HepG2 (cell line): Measurements from ENCODE around the gene NBEAL2. TPM values are rescaled to one million over a fixed set of nuclear protein-coding genes. Genes with fewer than 3 reads are reported as not detected.

Source experiments
- ATF7 ChIP-seq, 2 experiments: fragments of 450-650 bp in 1 of 2; sonication (generic) in 1 of 2; formaldehyde crosslinking in 1 of 2; IDR thresholded peaks; 2 replicates each; pipeline versions ENCODE4 v1.4.0 to v1.6.1; 2016 to 2020; ENCODE audit warnings: antibody characterized with exemption in 1 of 2, mild to moderate bottlenecking in 1 of 2, missing genetic modification reagents in 1 of 2
- ATRX ChIP-seq: sonication (generic); formaldehyde crosslinking; IDR thresholded peaks from 2 replicates; pipeline ENCODE4 v1.4.0; 2020; ENCODE audit warnings: missing genetic modification reagents, borderline replicate concordance
- BHLHE40 ChIP-seq: IDR thresholded peaks from 2 replicates; pipeline ENCODE4 v1.6.1; 2011; ENCODE audit warnings: low read length, improper control_type of control experiment
- ETV6 ChIP-seq: sonication (generic); formaldehyde crosslinking; conservative IDR thresholded peaks from 2 replicates; pipeline ENCODE4 v1.4.0; 2020; ENCODE audit warnings: missing genetic modification reagents
- HDAC6 ChIP-seq: fragments of 200-600 bp; sonication (generic); IDR thresholded peaks from 2 replicates; pipeline ENCODE4 v1.7.0; 2017; ENCODE audit warnings: mild to moderate bottlenecking, antibody characterized with exemption, low read length, low read depth
- ISX ChIP-seq: sonication (generic); formaldehyde crosslinking; conservative IDR thresholded peaks from 2 replicates; pipeline ENCODE4 v1.5.0; 2020; ENCODE audit warnings: missing genetic modification reagents
- SMAD3 ChIP-seq: sonication (generic); formaldehyde crosslinking; IDR thresholded peaks from 2 replicates; pipeline ENCODE4 v1.4.0; 2020; ENCODE audit warnings: missing genetic modification reagents
- SOX6 ChIP-seq, 2 experiments: fragments of 450-650 bp in 1 of 2; sonication (generic) in 1 of 2; formaldehyde crosslinking in 1 of 2; IDR thresholded peaks; 2 replicates each; pipeline versions ENCODE4 v1.4.0 to v1.6.1; 2017 to 2020; ENCODE audit warnings: antibody characterized with exemption in 1 of 2, mild to moderate bottlenecking in 1 of 2, missing genetic modification reagents in 1 of 2
- SP5 ChIP-seq: IDR thresholded peaks from 2 replicates; pipeline ENCODE4 v1.6.1; 2016; ENCODE audit warnings: low read depth, borderline replicate concordance
- STAG1 ChIP-seq: sonication (generic); formaldehyde crosslinking; IDR thresholded peaks from 2 replicates; pipeline ENCODE4 v1.4.0; 2020; ENCODE audit warnings: missing genetic modification reagents
- TGIF2 ChIP-seq: IDR thresholded peaks from 2 replicates; pipeline ENCODE4 v1.6.1; 2016; ENCODE audit warnings: control low read depth, missing compliant biosample characterization
- ZFP1 ChIP-seq: IDR thresholded peaks from 2 replicates; pipeline ENCODE4 v1.6.1; 2016
- ZFP90 ChIP-seq: sonication (generic); formaldehyde crosslinking; IDR thresholded peaks from 2 replicates; pipeline ENCODE4 v1.8.0; 2022; ENCODE audit warnings: missing genetic modification reagents, mild to moderate bottlenecking, inconsistent platforms, borderline replicate concordance
- ZFX ChIP-seq: sonication (generic); formaldehyde crosslinking; IDR thresholded peaks from 2 replicates; pipeline ENCODE4 v1.4.0; 2020; ENCODE audit warnings: mild to moderate bottlenecking, low read depth, missing genetic modification reagents, moderate library complexity
- ZNF12 ChIP-seq: sonication (generic); formaldehyde crosslinking; IDR thresholded peaks from 2 replicates; pipeline ENCODE4 v1.5.0; 2020; ENCODE audit warnings: missing genetic modification reagents
- ZNF501 ChIP-seq: sonication (generic); formaldehyde crosslinking; IDR thresholded peaks from 2 replicates; pipeline ENCODE4 v1.5.1; 2020; ENCODE audit warnings: mild to moderate bottlenecking, moderate library complexity, missing genetic modification reagents
- ZNF615 ChIP-seq: sonication (generic); formaldehyde crosslinking; IDR thresholded peaks from 2 replicates; pipeline ENCODE4 v1.5.0; 2020; ENCODE audit warnings: mild to moderate bottlenecking, missing genetic modification reagents, borderline replicate concordance
- ZNF629 ChIP-seq: sonication (generic); formaldehyde crosslinking; conservative IDR thresholded peaks from 2 replicates; pipeline ENCODE4 v1.5.0; 2020; ENCODE audit warnings: missing genetic modification reagents
- ZNF816 ChIP-seq: sonication (generic); formaldehyde crosslinking; IDR thresholded peaks from 2 replicates; pipeline ENCODE4 v1.8.0; 2022; ENCODE audit warnings: missing genetic modification reagents, mild to moderate bottlenecking, borderline replicate concordance
- ZSCAN9 ChIP-seq: IDR thresholded peaks from 2 replicates; pipeline ENCODE4 v1.6.1; 2016; ENCODE audit warnings: borderline replicate concordance
- polyA plus RNA-seq, 8 experiments: library from polyadenylated mRNA; depleted of rRNA in 3 of 8; stranded (reverse) in 7 of 8; unstranded in 1 of 8; fragments of >200 nt; fragmentation: Illumina TruSeq in 4 of 8; extraction: Trizol in 4 of 8; gene quantifications; 2 replicates each; pipeline versions ENCODE4 v1.2.1 to v1.2.3, GENCODE V29; 2011 to 2016; ENCODE audit warnings: low read depth in 4 of 8, missing spikeins in 1 of 8, mixed read lengths in 1 of 8; ENCODE audit not compliant: insufficient read depth in 1 of 8
- total RNA-seq, 5 experiments: library from RNA; depleted of rRNA; stranded (reverse); fragments of >200 nt; fragmentation: Illumina TruSeq; extraction: Trizol; gene quantifications; 2 replicates each; pipeline ENCODE4 v1.2.3, GENCODE V29; 2016; ENCODE audit warnings: low read depth in 1 of 5
- TF ChIP-seq, protein P1 (sequence below): sonication (generic); formaldehyde crosslinking; IDR thresholded peaks from 2 replicates; pipeline ENCODE4 v1.4.0; 2020; ENCODE audit warnings: mild to moderate bottlenecking, low read depth, missing genetic modification reagents
- TF ChIP-seq, protein P2 (sequence below): sonication (generic); formaldehyde crosslinking; IDR thresholded peaks from 2 replicates; pipeline ENCODE4 v1.5.0; 2020; ENCODE audit warnings: mild to moderate bottlenecking, missing genetic modification reagents, borderline replicate concordance
- TF ChIP-seq, protein P3 (sequence below): sonication (generic); formaldehyde crosslinking; IDR thresholded peaks from 2 replicates; pipeline ENCODE4 v1.4.0; 2020; ENCODE audit warnings: mild to moderate bottlenecking, missing genetic modification reagents
- TF ChIP-seq, protein P4 (sequence below): sonication (generic); formaldehyde crosslinking; IDR thresholded peaks from 2 replicates; pipeline ENCODE4 v1.4.0; 2020; ENCODE audit warnings: missing genetic modification reagents, mild to moderate bottlenecking, borderline replicate concordance

NBEAL2 gene
- total and polyA plus RNA-seq, 2 of the 13 experiments (the other 11 are each of a cell fraction or from before 2014, with no cell fraction given), result 9.7 to 12.4 TPM

DNA sequence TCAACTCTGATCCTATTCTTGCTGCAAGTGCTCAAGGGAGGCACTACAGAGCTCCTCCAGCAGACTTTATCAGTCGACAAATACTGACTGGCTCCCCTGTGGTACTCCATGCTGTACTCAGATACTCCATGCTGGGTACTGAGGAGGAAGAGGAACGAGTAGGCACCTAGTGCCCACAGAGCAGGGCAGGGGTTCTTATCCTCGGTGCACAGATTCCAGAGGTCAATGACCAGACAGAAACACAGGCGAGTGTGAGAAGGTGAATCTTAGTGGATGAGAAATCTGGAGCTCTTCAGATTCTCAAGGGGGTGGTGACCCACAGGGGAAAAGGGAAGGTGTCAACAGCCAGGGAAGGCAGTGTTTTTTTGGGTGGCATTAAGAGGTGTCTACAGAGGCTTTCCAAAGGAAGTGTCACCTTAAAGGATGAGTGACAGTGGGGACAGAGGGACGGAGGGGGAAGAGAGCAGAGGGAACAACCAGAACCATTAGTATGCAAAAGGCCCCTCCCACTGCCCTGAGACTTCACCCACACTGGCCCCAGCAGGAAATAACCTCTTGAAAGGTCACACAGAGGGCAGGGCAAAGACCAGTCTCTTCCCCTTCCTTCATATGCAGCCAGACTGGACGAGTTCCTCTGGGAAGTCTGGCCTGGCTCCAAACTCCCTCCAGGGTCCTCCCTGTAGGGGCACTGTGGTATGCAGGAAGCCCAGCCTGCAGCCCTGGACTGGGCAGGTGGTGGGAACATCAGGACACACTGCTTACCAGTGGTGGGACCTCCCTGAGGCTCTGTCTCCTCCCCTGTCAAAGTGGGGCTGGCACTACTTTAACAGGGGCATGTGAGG, 30.4 kb upstream of the NBEAL2 start (continued):
- TF ChIP-seq TGIF2 (no peak), ETV6 (CRISPR knock-in tag) (no peak), ZSCAN9 (CRISPR knock-in tag) (no peak), BHLHE40 (no peak), SMAD3 (CRISPR knock-in tag) (no peak), ZNF615 (no peak), ZNF629 (CRISPR knock-in tag) (no peak), ZFP90 (no peak), ZFX (CRISPR knock-in tag) (no peak), ZNF501 (CRISPR knock-in tag) (no peak), STAG1 (CRISPR knock-in tag) (peak; percentile 38), SOX6 (IDR thresholded peaks at IDR 0.05) (no peak), SOX6 (CRISPR knock-in tag; IDR thresholded peaks at IDR 0.05) (0 out of 2 replicates have a peak, but pooled peaks have one; percentile 10), ATF7 (IDR thresholded peaks at IDR 0.05) (no peak), ATF7 (CRISPR knock-in tag; IDR thresholded peaks at IDR 0.05) (no peak), ISX (CRISPR knock-in tag) (no peak), ZFP1 (no peak), HDAC6 (no peak), SP5 (CRISPR knock-in tag) (peak; percentile 25; the same call in 1 of the 2 replicates), ZNF12 (CRISPR knock-in tag) (no peak), ATRX (CRISPR knock-in tag) (no peak), ZNF816 (CRISPR knock-in tag) (no peak)
- TF ChIP-seq, protein P1, sequence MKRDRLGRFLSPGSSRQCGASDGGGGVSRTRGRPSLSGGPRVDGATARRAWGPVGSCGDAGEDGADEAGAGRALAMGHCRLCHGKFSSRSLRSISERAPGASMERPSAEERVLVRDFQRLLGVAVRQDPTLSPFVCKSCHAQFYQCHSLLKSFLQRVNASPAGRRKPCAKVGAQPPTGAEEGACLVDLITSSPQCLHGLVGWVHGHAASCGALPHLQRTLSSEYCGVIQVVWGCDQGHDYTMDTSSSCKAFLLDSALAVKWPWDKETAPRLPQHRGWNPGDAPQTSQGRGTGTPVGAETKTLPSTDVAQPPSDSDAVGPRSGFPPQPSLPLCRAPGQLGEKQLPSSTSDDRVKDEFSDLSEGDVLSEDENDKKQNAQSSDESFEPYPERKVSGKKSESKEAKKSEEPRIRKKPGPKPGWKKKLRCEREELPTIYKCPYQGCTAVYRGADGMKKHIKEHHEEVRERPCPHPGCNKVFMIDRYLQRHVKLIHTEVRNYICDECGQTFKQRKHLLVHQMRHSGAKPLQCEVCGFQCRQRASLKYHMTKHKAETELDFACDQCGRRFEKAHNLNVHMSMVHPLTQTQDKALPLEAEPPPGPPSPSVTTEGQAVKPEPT, result no peak
- TF ChIP-seq, protein P2, sequence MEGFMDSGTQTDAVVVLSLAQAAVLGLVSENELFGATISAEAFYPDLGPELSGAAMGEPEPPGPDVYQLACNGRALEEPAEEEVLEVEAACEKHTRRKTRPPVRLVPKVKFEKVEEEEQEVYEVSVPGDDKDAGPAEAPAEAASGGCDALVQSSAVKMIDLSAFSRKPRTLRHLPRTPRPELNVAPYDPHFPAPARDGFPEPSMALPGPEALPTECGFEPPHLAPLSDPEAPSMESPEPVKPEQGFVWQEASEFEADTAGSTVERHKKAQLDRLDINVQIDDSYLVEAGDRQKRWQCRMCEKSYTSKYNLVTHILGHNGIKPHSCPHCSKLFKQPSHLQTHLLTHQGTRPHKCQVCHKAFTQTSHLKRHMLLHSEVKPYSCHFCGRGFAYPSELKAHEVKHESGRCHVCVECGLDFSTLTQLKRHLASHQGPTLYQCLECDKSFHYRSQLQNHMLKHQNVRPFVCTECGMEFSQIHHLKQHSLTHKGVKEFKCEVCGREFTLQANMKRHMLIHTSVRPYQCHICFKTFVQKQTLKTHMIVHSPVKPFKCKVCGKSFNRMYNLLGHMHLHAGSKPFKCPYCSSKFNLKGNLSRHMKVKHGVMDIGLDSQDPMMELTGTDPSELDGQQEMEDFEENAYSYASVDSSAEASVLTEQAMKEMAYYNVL, result no peak
- TF ChIP-seq, protein P3, sequence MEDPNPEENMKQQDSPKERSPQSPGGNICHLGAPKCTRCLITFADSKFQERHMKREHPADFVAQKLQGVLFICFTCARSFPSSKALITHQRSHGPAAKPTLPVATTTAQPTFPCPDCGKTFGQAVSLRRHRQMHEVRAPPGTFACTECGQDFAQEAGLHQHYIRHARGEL, result no peak
- TF ChIP-seq, protein P4, sequence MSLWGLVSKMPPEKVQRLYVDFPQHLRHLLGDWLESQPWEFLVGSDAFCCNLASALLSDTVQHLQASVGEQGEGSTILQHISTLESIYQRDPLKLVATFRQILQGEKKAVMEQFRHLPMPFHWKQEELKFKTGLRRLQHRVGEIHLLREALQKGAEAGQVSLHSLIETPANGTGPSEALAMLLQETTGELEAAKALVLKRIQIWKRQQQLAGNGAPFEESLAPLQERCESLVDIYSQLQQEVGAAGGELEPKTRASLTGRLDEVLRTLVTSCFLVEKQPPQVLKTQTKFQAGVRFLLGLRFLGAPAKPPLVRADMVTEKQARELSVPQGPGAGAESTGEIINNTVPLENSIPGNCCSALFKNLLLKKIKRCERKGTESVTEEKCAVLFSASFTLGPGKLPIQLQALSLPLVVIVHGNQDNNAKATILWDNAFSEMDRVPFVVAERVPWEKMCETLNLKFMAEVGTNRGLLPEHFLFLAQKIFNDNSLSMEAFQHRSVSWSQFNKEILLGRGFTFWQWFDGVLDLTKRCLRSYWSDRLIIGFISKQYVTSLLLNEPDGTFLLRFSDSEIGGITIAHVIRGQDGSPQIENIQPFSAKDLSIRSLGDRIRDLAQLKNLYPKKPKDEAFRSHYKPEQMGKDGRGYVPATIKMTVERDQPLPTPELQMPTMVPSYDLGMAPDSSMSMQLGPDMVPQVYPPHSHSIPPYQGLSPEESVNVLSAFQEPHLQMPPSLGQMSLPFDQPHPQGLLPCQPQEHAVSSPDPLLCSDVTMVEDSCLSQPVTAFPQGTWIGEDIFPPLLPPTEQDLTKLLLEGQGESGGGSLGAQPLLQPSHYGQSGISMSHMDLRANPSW (CRISPR knock-in tag), result no peak
